Measurements from ENCODE around the gene PDE11A. TPM values are rescaled to one million over a fixed set of nuclear protein-coding genes. Genes with fewer than 3 reads are reported as not detected.
A peak's percentile ranks its signal among the peaks of the same experiment; 100 is the strongest.

PDE11A gene
- total and polyA plus RNA-seq, 2 of the 13 experiments (the other 11 are each of a cell fraction or from before 2014, with no cell fraction given): 1.2 to 1.7 TPM

GRCh38 chr2:177983183-177983788, 89.3 kb downstream of the PDE11A start (continued):
- TF ChIP-seq ZNF225 (CRISPR knock-in tag; IDR thresholded peaks at IDR 0.05) (no peak), MXD4 (CRISPR knock-in tag; IDR thresholded peaks at IDR 0.05) (no peak), SYNCRIP (IDR thresholded peaks at IDR 0.05; ENCODE audit: insufficient read depth, low read depth, low read length) (no peak), SKI (IDR thresholded peaks at IDR 0.05; ENCODE audit: partially characterized antibody) (no peak), ZNF589 (CRISPR knock-in tag; conservative IDR thresholded peaks at IDR 0.05) (no peak), XRCC5 (optimal IDR thresholded peaks at IDR 0.05; ENCODE audit: low read length) (peak; percentile 47), HDAC6 (IDR thresholded peaks at IDR 0.05; ENCODE audit: low read depth, low read length) (no peak), PITX1 (CRISPR knock-in tag; IDR thresholded peaks at IDR 0.05) (no peak), NRL (CRISPR knock-in tag; IDR thresholded peaks at IDR 0.05; ENCODE audit: borderline replicate concordance) (no peak), THYN1 (CRISPR knock-in tag; IDR thresholded peaks at IDR 0.05; ENCODE audit: borderline replicate concordance, low read depth) (no peak), ZNF331 (CRISPR knock-in tag; IDR thresholded peaks at IDR 0.05) (no peak), ZNF709 (CRISPR knock-in tag; IDR thresholded peaks at IDR 0.05) (no peak), ELF4 (CRISPR knock-in tag; IDR thresholded peaks at IDR 0.05; ENCODE audit: borderline replicate concordance) (no peak), FOSL1 (CRISPR knock-in tag; IDR thresholded peaks at IDR 0.05; ENCODE audit: borderline replicate concordance) (no peak), ZBTB7A (CRISPR knock-in tag; IDR thresholded peaks at IDR 0.05) (no peak), STAT6 (CRISPR knock-in tag; IDR thresholded peaks at IDR 0.05; ENCODE audit: borderline replicate concordance) (no peak), AFF4 (CRISPR knock-in tag; IDR thresholded peaks at IDR 0.05) (no peak), SNRNP70 (IDR thresholded peaks at IDR 0.05; ENCODE audit: low read depth, low read length) (no peak), ZNF441 (CRISPR knock-in tag; IDR thresholded peaks at IDR 0.05; ENCODE audit: borderline replicate concordance) (no peak), RBM39 (IDR thresholded peaks at IDR 0.05; ENCODE audit: low read depth, low read length, poor library complexity, severe bottlenecking) (no peak), KDM6A (CRISPR knock-in tag; IDR thresholded peaks at IDR 0.05; ENCODE audit: low read depth) (no peak), USF2 (IDR thresholded peaks at IDR 0.05; ENCODE audit: low read depth, low read length) (no peak), USF2 (CRISPR knock-in tag; IDR thresholded peaks at IDR 0.05; ENCODE audit: borderline replicate concordance) (no peak)
